GM18519 (cell line): ENCODE results near the gene TNIP2.

ENCODE experiments used
- ATAC-seq: cut with Tn5 transposase; IDR thresholded peaks from one replicate; pipeline ENCODE4 v1.9.1; 2021; ENCODE audit warnings: mild to moderate bottlenecking, moderate library complexity; ENCODE audit not compliant: unreplicated experiment, low FRiP score

TNIP2 gene, protein sequence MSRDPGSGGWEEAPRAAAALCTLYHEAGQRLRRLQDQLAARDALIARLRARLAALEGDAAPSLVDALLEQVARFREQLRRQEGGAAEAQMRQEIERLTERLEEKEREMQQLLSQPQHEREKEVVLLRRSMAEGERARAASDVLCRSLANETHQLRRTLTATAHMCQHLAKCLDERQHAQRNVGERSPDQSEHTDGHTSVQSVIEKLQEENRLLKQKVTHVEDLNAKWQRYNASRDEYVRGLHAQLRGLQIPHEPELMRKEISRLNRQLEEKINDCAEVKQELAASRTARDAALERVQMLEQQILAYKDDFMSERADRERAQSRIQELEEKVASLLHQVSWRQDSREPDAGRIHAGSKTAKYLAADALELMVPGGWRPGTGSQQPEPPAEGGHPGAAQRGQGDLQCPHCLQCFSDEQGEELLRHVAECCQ

DNA sequence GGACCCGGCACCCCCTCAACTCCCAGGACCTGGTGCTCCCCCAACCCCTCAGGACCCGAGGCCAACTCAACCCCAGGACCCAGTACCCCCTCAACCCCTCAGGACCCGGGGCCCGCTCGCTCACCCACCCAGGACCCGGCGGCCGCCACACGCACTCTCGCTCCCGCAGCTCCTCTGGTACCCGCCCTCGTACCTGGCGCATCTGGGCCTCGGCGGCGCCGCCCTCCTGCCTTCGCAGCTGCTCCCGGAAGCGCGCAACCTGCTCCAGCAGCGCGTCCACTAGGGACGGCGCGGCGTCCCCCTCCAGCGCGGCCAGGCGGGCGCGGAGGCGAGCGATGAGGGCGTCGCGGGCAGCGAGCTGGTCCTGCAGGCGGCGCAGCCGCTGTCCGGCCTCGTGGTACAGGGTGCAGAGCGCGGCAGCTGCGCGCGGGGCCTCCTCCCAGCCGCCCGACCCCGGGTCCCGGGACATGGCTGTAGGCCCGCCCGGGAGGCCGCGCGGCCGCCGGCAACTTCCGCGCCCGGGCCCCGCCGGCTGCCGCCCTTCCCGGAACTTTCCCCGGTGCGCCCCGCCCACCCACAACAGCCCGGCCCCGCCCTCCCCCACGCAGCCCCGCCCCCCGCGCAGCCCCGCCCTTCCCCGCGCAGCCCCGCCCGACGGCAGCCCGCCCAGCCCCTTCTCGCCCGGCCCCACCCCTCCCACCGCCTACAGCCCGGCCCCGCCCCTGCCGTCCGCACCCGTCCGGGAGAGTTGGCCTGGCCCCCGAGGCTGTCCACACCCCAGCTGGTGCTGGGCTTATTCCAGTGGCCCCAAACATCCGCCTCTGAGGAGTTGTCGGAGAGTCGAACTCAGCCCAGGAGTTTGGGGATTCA is at the start of gene TNIP2:
TSS of gene TNIP2 (minus strand) at position 516 of the 870 bp plus-strand sequence. CDS start at position 469, 47 bp downstream.
- peak; percentile 47 for ATAC-seq

GRCh38 chr4:2804973-2805501 is 48.9 kb upstream of the TNIP2 start:
- no peak for ATAC-seq

DNA sequence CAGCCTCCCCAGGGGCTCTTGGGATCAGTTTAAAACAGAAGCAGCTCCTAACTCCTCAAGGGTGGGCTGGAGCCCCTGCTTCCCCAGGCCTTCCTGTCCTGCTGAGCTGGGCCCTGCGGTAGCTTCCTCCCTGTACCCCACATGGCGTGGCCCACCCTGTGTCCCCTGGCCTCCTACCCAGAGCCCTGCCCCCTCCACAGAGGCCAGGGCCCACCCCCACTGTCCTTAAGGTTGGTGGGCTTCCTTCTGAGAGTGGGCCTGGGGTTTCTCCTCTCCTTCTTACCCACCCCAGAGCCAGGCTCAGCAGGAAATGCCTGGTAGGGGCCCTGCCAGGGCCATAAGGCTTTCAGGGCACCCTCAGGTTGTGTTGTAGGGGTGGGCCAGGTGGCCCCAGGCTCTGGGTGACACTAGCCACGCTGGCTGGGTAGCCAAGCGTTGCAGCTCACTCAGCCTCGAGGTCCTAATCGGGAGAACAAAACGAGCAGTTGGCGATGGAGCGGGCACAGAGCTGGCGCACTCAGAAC is 48.4 kb upstream of the TNIP2 start:
- no peak for ATAC-seq

DNA sequence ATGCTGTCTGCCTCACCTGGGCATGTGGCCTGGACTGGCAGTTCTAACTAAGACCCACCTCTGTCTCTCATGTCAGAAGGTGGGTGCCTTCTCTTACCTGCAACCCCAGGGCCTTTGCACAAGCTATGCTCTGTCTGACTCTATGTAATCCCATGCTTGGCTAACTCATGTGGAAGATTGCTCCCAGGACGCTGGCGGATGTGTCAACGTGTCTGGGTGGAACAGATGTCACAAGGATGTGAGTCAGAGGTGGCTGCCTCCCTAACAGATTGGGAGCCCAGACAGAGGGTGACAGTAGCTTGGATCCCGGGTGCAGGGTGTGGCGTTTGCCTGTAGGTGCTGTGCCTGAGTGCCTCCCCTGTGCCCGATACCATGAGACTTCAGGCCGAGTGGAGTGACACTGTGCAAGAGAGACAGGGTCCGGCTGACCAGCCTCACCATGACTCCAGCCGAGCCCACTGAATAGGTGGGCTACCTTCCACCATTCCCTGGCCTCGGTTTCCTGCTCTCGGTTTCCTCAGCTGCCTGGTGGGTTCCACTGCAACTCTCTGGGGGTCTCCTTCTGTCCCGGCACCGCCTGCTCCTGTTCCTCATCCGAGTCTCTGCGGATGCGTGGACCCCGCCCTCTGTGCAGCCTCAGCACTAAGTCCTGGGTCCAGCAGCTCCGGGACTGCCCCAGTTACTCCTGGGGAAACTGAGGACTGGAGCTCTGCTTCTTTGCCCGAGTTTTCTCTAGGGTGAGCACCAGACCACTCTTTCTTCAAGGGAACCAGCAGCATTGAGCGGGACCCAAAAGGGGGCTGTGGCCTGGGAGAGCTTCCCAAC is 47.7 kb upstream of the TNIP2 start:
- ATAC-seq, result no peak

- ATAC-seq, result no peak
Measured at GRCh38 chr4:2802618-2803531, 46.7 kb upstream of the TNIP2 start.

DNA sequence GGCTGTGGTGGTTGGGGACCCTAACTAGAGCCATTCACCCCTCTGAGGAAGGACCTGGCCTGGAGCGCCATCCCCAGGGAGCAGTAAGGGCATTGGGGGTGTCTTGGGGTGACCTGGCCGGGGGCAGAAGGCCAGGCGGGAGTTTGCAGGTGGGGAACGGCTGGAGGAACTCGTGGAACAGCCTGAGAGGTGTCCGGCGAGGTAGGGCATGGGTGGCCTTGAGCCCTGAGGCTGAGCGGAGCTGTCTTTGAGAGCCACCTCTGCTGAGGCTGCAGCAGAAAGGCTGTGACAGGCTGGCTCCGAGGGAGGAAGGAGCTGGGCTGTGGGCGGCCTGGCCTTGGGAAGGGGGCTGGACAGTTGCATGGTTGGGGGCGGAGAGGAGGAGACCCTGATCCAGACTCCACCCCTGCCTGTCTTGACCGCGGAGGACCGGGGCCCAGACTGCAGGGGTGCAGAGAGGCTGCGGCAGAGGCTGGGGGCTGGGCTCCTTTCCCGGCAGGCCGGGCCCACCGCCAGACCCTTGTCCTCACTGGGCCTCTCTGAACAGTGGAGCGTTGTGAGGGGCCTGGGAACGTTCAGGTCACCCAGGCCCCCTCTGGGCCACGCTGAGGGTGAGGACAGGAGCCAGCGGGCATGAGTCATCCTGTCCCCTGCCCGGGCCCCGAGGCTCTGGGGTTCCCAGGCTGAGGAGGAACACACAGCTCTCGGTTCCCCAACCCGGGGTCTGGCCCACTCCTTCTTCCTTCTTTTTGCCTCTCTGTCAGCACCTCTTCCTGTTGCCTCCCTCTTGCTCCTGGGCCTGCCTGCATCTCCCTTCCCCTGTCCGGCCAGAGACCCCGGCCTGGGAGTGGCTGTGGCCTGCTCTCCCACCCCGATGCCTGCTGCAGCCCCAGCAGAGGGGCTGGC is 44.8 kb upstream of the TNIP2 start:
- ATAC-seq, result peak; percentile 38

- ATAC-seq, result no peak
Measured at GRCh38 chr4:2799971-2800690, 44.0 kb upstream of the TNIP2 start.

DNA sequence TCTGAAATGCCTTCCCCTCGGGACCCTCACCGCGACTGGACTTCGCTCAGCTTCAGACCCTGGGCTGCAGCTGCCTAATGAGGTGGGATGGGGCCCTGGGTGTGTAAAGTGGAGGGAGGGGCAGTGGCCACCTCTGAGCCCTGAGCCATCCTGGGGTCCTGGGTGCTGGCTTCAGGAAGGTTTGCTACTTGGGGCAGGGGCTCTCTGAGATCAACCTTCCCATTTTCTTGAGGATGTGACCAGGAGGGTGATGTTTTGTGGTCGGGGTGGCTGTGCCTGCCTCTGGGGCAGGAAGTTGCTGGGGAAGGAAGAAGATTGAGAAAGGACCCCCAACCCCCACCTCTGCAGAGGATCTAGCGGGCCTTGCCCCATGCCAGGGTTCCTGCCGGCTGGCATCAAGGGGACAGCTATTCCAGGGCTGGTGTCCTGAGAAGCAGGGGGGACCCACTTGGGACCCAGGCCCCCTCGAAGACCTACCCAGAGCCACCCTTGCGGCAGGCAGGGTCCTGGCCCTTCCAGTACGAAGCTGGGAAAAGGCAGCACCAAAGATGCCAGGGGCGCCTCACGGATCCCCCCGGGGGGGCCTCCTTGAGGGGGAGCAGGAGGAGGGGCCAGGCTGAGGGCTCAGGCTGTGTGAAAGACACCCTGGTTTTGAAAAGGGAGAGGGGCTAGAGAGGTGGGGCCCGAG is 43.2 kb upstream of the TNIP2 start:
- no peak for ATAC-seq

DNA sequence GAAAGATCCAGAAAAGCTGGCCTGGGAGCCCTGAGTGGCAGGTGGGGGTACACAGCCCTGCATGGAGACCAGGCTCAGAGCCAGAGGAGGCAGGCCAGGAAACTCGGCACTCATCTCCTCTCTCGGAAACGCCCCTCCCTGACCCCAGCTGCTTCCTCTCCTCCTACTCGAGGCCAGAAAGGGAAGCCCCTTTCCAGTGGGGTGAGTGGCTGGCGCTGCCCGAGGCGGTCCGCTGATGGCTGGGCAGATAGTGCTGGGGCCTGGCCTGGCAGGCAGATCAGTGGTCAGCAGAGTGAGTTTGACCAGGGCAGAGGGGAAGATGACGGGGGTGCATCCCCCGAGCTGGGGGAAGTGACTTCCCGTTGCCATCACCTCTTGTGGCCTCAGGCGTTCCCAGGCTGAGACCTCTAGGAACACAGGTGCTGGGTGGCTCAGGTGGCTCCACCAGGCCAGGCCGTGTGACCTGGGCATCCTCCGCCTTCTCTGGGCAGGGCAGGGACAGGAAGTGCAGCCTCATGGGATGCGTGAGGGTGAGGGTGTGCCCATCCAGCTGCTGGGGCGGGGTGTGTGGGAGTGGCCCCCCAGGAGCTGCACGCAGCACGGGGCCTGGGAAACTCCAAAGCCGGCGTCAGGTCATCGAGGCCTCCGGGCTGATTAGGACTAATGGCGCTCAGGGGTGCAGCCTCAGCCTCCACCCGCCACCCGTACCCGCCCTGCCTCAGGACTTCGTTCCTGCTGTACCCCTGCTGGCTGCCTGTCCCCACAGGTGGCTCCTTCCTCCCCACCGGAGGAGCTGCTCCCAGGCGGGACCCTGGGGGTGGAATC is 42.5 kb upstream of the TNIP2 start:
- no peak for ATAC-seq

- ATAC-seq, result no peak
Measured at GRCh38 chr4:2797545-2798305, 41.6 kb upstream of the TNIP2 start.

GRCh38 chr4:2796849-2797544 is 40.9 kb upstream of the TNIP2 start:
- no peak for ATAC-seq

- ATAC-seq, result no peak
Measured at GRCh38 chr4:2795893-2796848, 40.0 kb upstream of the TNIP2 start.

GRCh38 chr4:2795300-2795892 is 39.3 kb upstream of the TNIP2 start:
- ATAC-seq, result no peak
